ENCODE results near the gene TRPM6. TPM values are rescaled to one million over a fixed set of nuclear protein-coding genes. Genes with fewer than 3 reads are reported as not detected.

Gene TRPM6
- total RNA-seq, 1 donor from 2014 or later = not detected

DNA sequence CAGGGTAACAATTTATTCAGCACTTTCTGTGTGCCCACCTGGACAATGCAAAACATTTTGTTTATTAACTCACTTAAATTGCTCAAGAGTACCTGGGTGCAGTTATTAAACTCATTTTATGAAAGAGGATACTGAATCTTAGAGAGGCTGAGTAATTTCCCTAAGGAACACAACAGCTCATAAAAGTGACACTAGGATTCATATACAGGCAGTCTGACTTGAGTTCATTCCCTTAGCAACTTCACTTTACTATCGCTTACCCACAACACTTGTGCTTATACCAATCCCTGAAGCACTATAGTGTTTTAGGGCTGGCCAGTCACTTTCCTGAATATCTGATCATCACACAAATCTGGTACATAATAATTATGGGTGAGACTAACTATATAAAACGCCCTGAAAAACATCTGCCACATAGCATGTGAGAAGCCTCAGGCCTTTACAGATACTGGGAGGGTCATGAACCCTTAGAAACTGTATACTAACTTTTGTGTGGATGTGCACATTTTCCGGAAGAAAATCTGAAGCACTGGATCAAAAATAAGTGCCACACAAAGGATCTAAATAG lies 11.3 kb downstream of the TRPM6 start:
- TF ChIP-seq, protein P1, sequence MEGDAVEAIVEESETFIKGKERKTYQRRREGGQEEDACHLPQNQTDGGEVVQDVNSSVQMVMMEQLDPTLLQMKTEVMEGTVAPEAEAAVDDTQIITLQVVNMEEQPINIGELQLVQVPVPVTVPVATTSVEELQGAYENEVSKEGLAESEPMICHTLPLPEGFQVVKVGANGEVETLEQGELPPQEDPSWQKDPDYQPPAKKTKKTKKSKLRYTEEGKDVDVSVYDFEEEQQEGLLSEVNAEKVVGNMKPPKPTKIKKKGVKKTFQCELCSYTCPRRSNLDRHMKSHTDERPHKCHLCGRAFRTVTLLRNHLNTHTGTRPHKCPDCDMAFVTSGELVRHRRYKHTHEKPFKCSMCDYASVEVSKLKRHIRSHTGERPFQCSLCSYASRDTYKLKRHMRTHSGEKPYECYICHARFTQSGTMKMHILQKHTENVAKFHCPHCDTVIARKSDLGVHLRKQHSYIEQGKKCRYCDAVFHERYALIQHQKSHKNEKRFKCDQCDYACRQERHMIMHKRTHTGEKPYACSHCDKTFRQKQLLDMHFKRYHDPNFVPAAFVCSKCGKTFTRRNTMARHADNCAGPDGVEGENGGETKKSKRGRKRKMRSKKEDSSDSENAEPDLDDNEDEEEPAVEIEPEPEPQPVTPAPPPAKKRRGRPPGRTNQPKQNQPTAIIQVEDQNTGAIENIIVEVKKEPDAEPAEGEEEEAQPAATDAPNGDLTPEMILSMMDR (conservative IDR thresholded peaks at IDR 0.05) = no peak
- no peak overlapping the region for H3K4me3 Mint-ChIP-seq
- H3K9me3 Mint-ChIP-seq = peaks cover 8% of the 10 kb centered on the region
- no peak overlapping the region for H3K27ac Mint-ChIP-seq (ENCODE audit: unreplicated experiment)
- DNase-seq (ENCODE audit: low read depth, low spot score) = no peak
- peaks cover 11% of the 10 kb centered on the region for H3K27me3 Mint-ChIP-seq (ENCODE audit: low read depth)
- H3K4me1 Mint-ChIP-seq = no peaks in the 10 kb centered on the region
- peaks cover 6% of the 10 kb centered on the region for H3K36me3 Mint-ChIP-seq (ENCODE audit: low read depth)

GRCh38 chr9:74875656-74876055 lies 12.1 kb downstream of the TRPM6 start:
- Mint-ChIP-seq H3K36me3 (ENCODE audit: low read depth) (peaks cover 6% of the 10 kb centered on the region), H3K4me1 (no peaks in the 10 kb centered on the region), H3K4me3 (no peak overlapping the region), H3K9me3 (peaks cover 7% of the 10 kb centered on the region), H3K27me3 (ENCODE audit: low read depth) (peaks cover 10% of the 10 kb centered on the region), H3K27ac (ENCODE audit: unreplicated experiment) (no peak overlapping the region)
- TF ChIP-seq, protein P1 (conservative IDR thresholded peaks at IDR 0.05) = no peak
- no peak for DNase-seq (ENCODE audit: low read depth, low spot score)

DNA sequence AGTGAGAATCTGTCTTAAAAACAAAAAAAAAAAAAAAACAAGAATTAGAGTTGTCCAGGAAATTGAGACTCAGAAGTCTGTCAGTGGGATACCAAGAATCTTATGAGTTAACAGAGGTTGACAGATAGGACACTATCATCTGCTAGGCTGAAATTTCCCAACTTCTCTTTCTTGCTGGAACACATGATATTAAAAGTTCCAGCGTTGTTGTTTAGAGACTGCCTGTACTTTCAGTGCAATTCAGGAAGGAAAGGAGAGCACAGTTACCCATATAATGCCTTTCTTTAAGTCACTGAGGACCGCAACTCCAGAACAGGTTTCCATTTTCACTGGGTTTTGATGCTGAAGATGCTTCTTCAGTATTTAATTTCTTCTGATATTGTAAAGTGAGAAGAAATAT lies 13.5 kb downstream of the TRPM6 start:
- peaks cover 2% of the 10 kb centered on the region for H3K36me3 Mint-ChIP-seq (ENCODE audit: low read depth)
- peaks cover 5% of the 10 kb centered on the region for H3K9me3 Mint-ChIP-seq
- TF ChIP-seq, protein P1 (conservative IDR thresholded peaks at IDR 0.05) = no peak
- peaks cover 7% of the 10 kb centered on the region for H3K27me3 Mint-ChIP-seq (ENCODE audit: low read depth)
- H3K4me1 Mint-ChIP-seq = no peaks in the 10 kb centered on the region
- no peak overlapping the region for H3K27ac Mint-ChIP-seq (ENCODE audit: unreplicated experiment)
- DNase-seq (ENCODE audit: low read depth, low spot score) = no peak
- H3K4me3 Mint-ChIP-seq = no peak overlapping the region

GRCh38 chr9:74872619-74873233 lies 15.0 kb downstream of the TRPM6 start:
- no peak for DNase-seq (ENCODE audit: low read depth, low spot score)
- no peaks in the 10 kb centered on the region for H3K9me3 Mint-ChIP-seq
- TF ChIP-seq, protein P1 (conservative IDR thresholded peaks at IDR 0.05) = no peak
- H3K4me3 Mint-ChIP-seq = no peak overlapping the region
- H3K27me3 Mint-ChIP-seq (ENCODE audit: low read depth) = peaks cover 7% of the 10 kb centered on the region
- H3K36me3 Mint-ChIP-seq (ENCODE audit: low read depth) = no peaks in the 10 kb centered on the region
- no peaks in the 10 kb centered on the region for H3K4me1 Mint-ChIP-seq
- no peak overlapping the region for H3K27ac Mint-ChIP-seq (ENCODE audit: unreplicated experiment)

DNA sequence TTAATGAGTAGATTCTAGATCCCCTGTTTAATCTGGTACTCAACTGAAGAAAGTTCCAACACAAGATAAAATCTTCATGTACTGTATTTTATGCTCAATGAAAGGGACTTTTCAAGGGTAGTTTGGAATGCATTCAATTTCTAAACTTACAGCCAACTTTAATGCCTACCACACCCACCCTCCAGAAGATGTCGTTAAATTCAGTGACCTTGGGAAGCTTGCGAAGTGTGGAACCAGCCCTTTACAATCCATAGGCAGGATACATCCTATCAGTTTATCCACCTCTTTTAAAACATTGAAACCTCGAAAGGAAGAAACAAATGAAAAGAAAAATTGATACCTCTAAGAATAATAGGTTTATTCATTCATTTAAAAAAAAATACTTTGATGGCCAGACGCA lies 20.2 kb downstream of the TRPM6 start:
- no peaks in the 10 kb centered on the region for H3K9me3 Mint-ChIP-seq
- H3K27ac Mint-ChIP-seq (ENCODE audit: unreplicated experiment) = no peak overlapping the region
- DNase-seq (ENCODE audit: low read depth, low spot score) = no peak
- H3K27me3 Mint-ChIP-seq (ENCODE audit: low read depth) = peaks cover under 1% of the 10 kb centered on the region
- TF ChIP-seq, protein P1 (conservative IDR thresholded peaks at IDR 0.05) = no peak
- H3K4me3 Mint-ChIP-seq = no peak overlapping the region
- no peaks in the 10 kb centered on the region for H3K4me1 Mint-ChIP-seq
- H3K36me3 Mint-ChIP-seq (ENCODE audit: low read depth) = no peaks in the 10 kb centered on the region
